H9 (cell line): ENCODE results near the gene RANBP9. TPM values are rescaled to one million over a fixed set of nuclear protein-coding genes. Genes with fewer than 3 reads are reported as not detected.

ENCODE experiments used
- DNase-seq: peaks from one replicate; pipeline ENCODE4 v3.0.0-alpha.2; 2017
- H2AFZ ChIP-seq: one replicate; pipeline ENCODE4 v1.6.1; 2013; ENCODE audit warnings: mild to moderate bottlenecking, low read length, control low read depth, moderate library complexity
- H2AK5ac ChIP-seq: 2 replicates; pipeline ENCODE4 v1.6.1; 2013; ENCODE audit warnings: low read length, control low read depth, mixed read lengths; ENCODE audit not compliant: insufficient read length
- H2BK120ac ChIP-seq: one replicate; pipeline ENCODE4 v1.6.1; 2013; ENCODE audit warnings: low read depth, mild to moderate bottlenecking, low read length, control low read depth, inconsistent platforms; ENCODE audit not compliant: poor library complexity, severe bottlenecking
- H2BK12ac ChIP-seq: 2 replicates; pipeline ENCODE4 v1.6.1; 2013; ENCODE audit warnings: low read length, control low read depth, mixed read lengths, low read depth; ENCODE audit not compliant: insufficient read length
- H2BK15ac ChIP-seq: 2 replicates; pipeline ENCODE4 v1.6.1; 2013; ENCODE audit warnings: low read depth, low read length, control low read depth
- H2BK20ac ChIP-seq: one replicate; pipeline ENCODE4 v1.6.1; 2013; ENCODE audit warnings: low read depth, mild to moderate bottlenecking, low read length, control low read depth, inconsistent platforms; ENCODE audit not compliant: poor library complexity, severe bottlenecking
- H2BK5ac ChIP-seq: 2 replicates; pipeline ENCODE4 v1.6.1; 2013; ENCODE audit warnings: low read length, control low read depth, mixed read lengths; ENCODE audit not compliant: insufficient read length
- H3K14ac ChIP-seq: 2 replicates; pipeline ENCODE4 v1.6.1; 2013; ENCODE audit warnings: low read length, control low read depth; ENCODE audit not compliant: insufficient read depth
- H3K18ac ChIP-seq: 2 replicates; pipeline ENCODE4 v1.6.1; 2013; ENCODE audit warnings: low read depth, mild to moderate bottlenecking, mixed read lengths, low read length, control low read depth; ENCODE audit not compliant: insufficient read length
- H3K23ac ChIP-seq: 2 replicates; pipeline ENCODE4 v1.6.1; 2013; ENCODE audit warnings: low read length, control low read depth, mixed read lengths, low read depth; ENCODE audit not compliant: insufficient read length
- H3K23me2 ChIP-seq: 2 replicates; pipeline ENCODE4 v1.6.1; 2013; ENCODE audit warnings: low read depth, mild to moderate bottlenecking, mixed read lengths, low read length, control low read depth; ENCODE audit not compliant: insufficient read length, poor library complexity, severe bottlenecking
- H3K27ac ChIP-seq: 2 replicates; pipeline ENCODE4 v1.5.1; 2013; ENCODE audit warnings: low read length, control low read depth, mixed read lengths, low read depth; ENCODE audit not compliant: insufficient read length
- H3K27me3 ChIP-seq: 2 replicates; pipeline ENCODE4 v1.6.1; 2013; ENCODE audit warnings: low read length, control low read depth, inconsistent platforms; ENCODE audit not compliant: insufficient read depth
- H3K4ac ChIP-seq: 2 replicates; pipeline ENCODE4 v1.6.1; 2013; ENCODE audit warnings: low read depth, mild to moderate bottlenecking, control low read depth, inconsistent platforms, low read length, moderate library complexity
- H3K4me1 ChIP-seq: 2 replicates; pipeline ENCODE4 v1.6.1; 2013; ENCODE audit warnings: low read length, control low read depth, inconsistent platforms; ENCODE audit not compliant: insufficient read depth
- H3K4me2 ChIP-seq: 2 replicates; pipeline ENCODE4 v1.6.1; 2013; ENCODE audit warnings: low read length, control low read depth, mixed read lengths; ENCODE audit not compliant: insufficient read length, insufficient read depth
- H3K56ac ChIP-seq: 2 replicates; pipeline ENCODE4 v1.6.1; 2013; ENCODE audit warnings: low read depth, mild to moderate bottlenecking, mixed read lengths, low read length, control low read depth; ENCODE audit not compliant: insufficient read length
- H3K79me1 ChIP-seq: 2 replicates; pipeline ENCODE4 v1.6.1; 2013; ENCODE audit warnings: low read depth, mild to moderate bottlenecking, moderate library complexity, low read length, control low read depth, inconsistent platforms; ENCODE audit not compliant: insufficient read depth, poor library complexity, severe bottlenecking
- H3K79me2 ChIP-seq: 2 replicates; pipeline ENCODE4 v1.6.1; 2013; ENCODE audit warnings: low read length, control low read depth, inconsistent platforms; ENCODE audit not compliant: insufficient read depth
- H3K9ac ChIP-seq: 2 replicates; pipeline ENCODE4 v1.6.1; 2013; ENCODE audit warnings: low read length, control low read depth, mixed read lengths; ENCODE audit not compliant: insufficient read length; ENCODE audit errors: extremely low read depth
- H3K9me3 ChIP-seq: one replicate; pipeline ENCODE4 v1.6.1; 2013; ENCODE audit warnings: low read depth, low read length, inconsistent platforms; ENCODE audit not compliant: control insufficient read depth
- H3T11ph ChIP-seq: one replicate; pipeline ENCODE4 v1.6.1; 2013; ENCODE audit warnings: mild to moderate bottlenecking, low read length, control low read depth, inconsistent platforms
- H4K20me1 ChIP-seq: one replicate; pipeline ENCODE4 v1.6.1; 2013; ENCODE audit not compliant: control insufficient read depth, insufficient read length, insufficient read depth
- H4K5ac ChIP-seq: 2 replicates; pipeline ENCODE4 v1.6.1; 2013; ENCODE audit warnings: low read depth, mild to moderate bottlenecking, mixed read lengths, low read length, control low read depth; ENCODE audit not compliant: insufficient read length
- H4K8ac ChIP-seq: replicated peaks from 2 replicates; pipeline ENCODE4 v1.6.1; 2013; ENCODE audit warnings: low read length, control low read depth, mixed read lengths, low read depth; ENCODE audit not compliant: insufficient read length
- H4K91ac ChIP-seq: 2 replicates; pipeline ENCODE4 v1.6.1; 2013; ENCODE audit warnings: low read depth, mild to moderate bottlenecking, moderate library complexity, mixed read lengths, low read length, control low read depth; ENCODE audit not compliant: insufficient read length
- H3K27ac Mint-ChIP-seq, 3 experiments: 2 replicates in 2 of 3; 3 replicates in 1 of 3; pipeline ENCODE4 v1.8.0; 2020 to 2021; ENCODE audit warnings: mixed read lengths in 3 of 3, mild to moderate bottlenecking in 1 of 3, moderate library complexity in 1 of 3
- H3K27me3 Mint-ChIP-seq: 2 replicates; pipeline ENCODE4 v1.8.0; 2021; ENCODE audit warnings: low read depth, mild to moderate bottlenecking, moderate library complexity, mixed read lengths
- H3K36me3 Mint-ChIP-seq, 3 experiments: 2 replicates in 2 of 3; 3 replicates in 1 of 3; pipeline ENCODE4 v1.8.0; 2020 to 2021; ENCODE audit warnings: low read depth in 3 of 3, mixed read lengths in 3 of 3; ENCODE audit not compliant: insufficient read depth in 1 of 3
- H3K4me1 Mint-ChIP-seq, 2 experiments: 2 replicates each; pipeline ENCODE4 v1.8.0; 2020; ENCODE audit warnings: mixed read lengths in 2 of 2
- H3K4me3 Mint-ChIP-seq, 2 experiments: 2 replicates in 1 of 2; 3 replicates in 1 of 2; pipeline ENCODE4 v1.8.0; 2020 to 2021; ENCODE audit warnings: mild to moderate bottlenecking in 2 of 2, mixed read lengths in 2 of 2, moderate library complexity in 1 of 2
- H3K9me3 Mint-ChIP-seq, 2 experiments: 2 replicates in 1 of 2; 3 replicates in 1 of 2; pipeline ENCODE4 v1.8.0; 2020; ENCODE audit warnings: mild to moderate bottlenecking in 2 of 2, mixed read lengths in 2 of 2, moderate library complexity in 1 of 2
- WGBS: extraction: QIAGEN DNeasy Blood & Tissue Kit; methylation state at CpG from one replicate; pipeline ENCODE4 v1.1.7; 2013; ENCODE audit warnings: missing lambda C conversion rate, low lambda C conversion rate, mixed read lengths; ENCODE audit not compliant: insufficient read length; ENCODE audit errors: extremely low coverage; 5-methylcytosine and 5-hydroxymethylcytosine counted together
- total RNA-seq: library from RNA; stranded (reverse); gene quantifications from 2 replicates; pipeline ENCODE4 v1.2.1, GENCODE V29; 2021
- TF ChIP-seq, protein P1 (sequence below): fragments of 200-600 bp; sonication (generic); conservative IDR thresholded peaks from 3 replicates; pipeline ENCODE4 v1.8.0; 2021; ENCODE audit warnings: antibody characterized with exemption, mild to moderate bottlenecking

The RANBP9 gene
- total RNA-seq, 1 experiment from 2014 or later: 37.2 TPM

DNA sequence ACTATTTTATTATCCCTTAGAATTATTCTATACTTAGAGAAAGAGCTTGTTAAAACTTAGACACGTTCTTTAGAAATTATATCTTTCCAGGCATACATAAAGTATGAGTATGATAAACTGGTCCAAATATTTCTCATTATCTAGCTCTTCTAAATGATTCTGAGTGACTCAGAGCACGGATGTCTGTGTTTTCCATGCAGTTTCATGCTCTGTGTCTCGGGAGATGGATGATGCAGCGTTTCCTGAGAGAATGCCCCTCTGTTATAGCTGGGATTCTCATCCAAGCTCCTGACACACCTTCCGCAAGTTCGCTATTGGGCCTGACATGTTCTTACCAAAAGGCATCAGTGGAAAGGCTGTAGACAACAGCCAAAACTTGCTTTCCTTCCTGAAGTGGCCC, 117.9 kb downstream of the RANBP9 start:
- H3K4me3 Mint-ChIP-seq: no peak overlapping the region
- H2BK12ac ChIP-seq: no peak overlapping the region
- DNase-seq: no peak

More for the DNA sequence above, 117.9 kb downstream of the RANBP9 start:
- Histone ChIP-seq H4K20me1 (no peaks in the 10 kb centered on the region), H2AFZ (no peak overlapping the region), H3K4me2 (no peak overlapping the region), H3K27ac (no peak overlapping the region), H2AK5ac (no peak overlapping the region), H3T11ph (no peak overlapping the region), H4K91ac (no peak overlapping the region), H3K23ac (no peak overlapping the region), H3K4me1 (no peaks in the 10 kb centered on the region), H3K4ac (no peak overlapping the region), H4K8ac (no peak overlapping the region), H3K79me1 (no peaks in the 10 kb centered on the region), H3K9me3 (no peaks in the 10 kb centered on the region), H3K23me2 (no peaks in the 10 kb centered on the region), H2BK20ac (no peak overlapping the region), H3K18ac (no peak overlapping the region), H3K56ac (no peak overlapping the region), H4K5ac (no peak overlapping the region), H2BK5ac (no peak overlapping the region), H3K79me2 (no peaks in the 10 kb centered on the region), H2BK15ac (no peak overlapping the region), H3K9ac (no peak overlapping the region), H3K27me3 (no peaks in the 10 kb centered on the region), H3K14ac (no peak overlapping the region), H2BK120ac (no peak overlapping the region)
- Mint-ChIP-seq H3K4me1 (no peaks in the 10 kb centered on the region), H3K27me3 (no peaks in the 10 kb centered on the region), H3K36me3 (peaks cover 6 to 43% (median 25%) of the 10 kb centered on the region in 3 experiments; a peak in 6 of 7 replicates), H3K9me3 (no peaks in the 10 kb centered on the region), H3K27ac (no peak overlapping the region)
- no CpG with 5 or more reads among the region's 6 CpGs for WGBS
- TF ChIP-seq, protein P1, sequence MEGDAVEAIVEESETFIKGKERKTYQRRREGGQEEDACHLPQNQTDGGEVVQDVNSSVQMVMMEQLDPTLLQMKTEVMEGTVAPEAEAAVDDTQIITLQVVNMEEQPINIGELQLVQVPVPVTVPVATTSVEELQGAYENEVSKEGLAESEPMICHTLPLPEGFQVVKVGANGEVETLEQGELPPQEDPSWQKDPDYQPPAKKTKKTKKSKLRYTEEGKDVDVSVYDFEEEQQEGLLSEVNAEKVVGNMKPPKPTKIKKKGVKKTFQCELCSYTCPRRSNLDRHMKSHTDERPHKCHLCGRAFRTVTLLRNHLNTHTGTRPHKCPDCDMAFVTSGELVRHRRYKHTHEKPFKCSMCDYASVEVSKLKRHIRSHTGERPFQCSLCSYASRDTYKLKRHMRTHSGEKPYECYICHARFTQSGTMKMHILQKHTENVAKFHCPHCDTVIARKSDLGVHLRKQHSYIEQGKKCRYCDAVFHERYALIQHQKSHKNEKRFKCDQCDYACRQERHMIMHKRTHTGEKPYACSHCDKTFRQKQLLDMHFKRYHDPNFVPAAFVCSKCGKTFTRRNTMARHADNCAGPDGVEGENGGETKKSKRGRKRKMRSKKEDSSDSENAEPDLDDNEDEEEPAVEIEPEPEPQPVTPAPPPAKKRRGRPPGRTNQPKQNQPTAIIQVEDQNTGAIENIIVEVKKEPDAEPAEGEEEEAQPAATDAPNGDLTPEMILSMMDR: no peak
